Keratinocyte (primary cell): ENCODE results near the gene ERBB4.

Experiments used
- EZH2 ChIP-seq: IDR thresholded peaks from one replicate; pipeline ENCODE4 v1.6.1; 2012; ENCODE audit warnings: inconsistent platforms, mild to moderate bottlenecking, low read length, moderate library complexity
- TF ChIP-seq, protein P1 (sequence below), 3 experiments: IDR thresholded peaks in 1 of 3; conservative IDR thresholded peaks in 1 of 3; optimal IDR thresholded peaks in 1 of 3; 2 replicates in 2 of 3; 3 replicates in 1 of 3; pipeline versions ENCODE3 to v1.5.1; 2011; ENCODE audit warnings: low read length in 3 of 3, mild to moderate bottlenecking in 3 of 3, moderate library complexity in 2 of 3, control low read depth in 1 of 3, inconsistent platforms in 1 of 3; ENCODE audit not compliant: insufficient read depth in 2 of 3; ENCODE audit errors: extremely low read depth in 1 of 3

DNA sequence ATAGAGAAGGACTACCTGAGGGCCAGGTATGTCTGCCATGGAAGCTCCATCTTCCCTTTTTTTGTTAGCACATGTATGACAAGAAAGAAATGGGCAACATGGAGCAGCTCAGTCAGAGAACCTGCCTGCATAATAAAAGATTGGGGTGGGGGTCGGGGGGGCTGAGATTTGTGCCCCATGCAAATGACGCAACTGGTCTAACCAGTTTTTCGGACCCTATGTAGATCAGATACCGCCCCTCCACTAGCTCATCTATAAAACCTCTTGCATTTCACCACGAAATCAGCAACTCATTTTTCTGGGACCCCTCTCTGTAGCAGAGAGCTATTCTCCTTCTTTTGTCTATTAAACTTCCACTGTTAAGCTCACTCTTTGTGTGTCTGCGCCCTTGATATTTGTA is 657.2 kb downstream of the ERBB4 start:
- TF ChIP-seq, protein P1, sequence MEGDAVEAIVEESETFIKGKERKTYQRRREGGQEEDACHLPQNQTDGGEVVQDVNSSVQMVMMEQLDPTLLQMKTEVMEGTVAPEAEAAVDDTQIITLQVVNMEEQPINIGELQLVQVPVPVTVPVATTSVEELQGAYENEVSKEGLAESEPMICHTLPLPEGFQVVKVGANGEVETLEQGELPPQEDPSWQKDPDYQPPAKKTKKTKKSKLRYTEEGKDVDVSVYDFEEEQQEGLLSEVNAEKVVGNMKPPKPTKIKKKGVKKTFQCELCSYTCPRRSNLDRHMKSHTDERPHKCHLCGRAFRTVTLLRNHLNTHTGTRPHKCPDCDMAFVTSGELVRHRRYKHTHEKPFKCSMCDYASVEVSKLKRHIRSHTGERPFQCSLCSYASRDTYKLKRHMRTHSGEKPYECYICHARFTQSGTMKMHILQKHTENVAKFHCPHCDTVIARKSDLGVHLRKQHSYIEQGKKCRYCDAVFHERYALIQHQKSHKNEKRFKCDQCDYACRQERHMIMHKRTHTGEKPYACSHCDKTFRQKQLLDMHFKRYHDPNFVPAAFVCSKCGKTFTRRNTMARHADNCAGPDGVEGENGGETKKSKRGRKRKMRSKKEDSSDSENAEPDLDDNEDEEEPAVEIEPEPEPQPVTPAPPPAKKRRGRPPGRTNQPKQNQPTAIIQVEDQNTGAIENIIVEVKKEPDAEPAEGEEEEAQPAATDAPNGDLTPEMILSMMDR (optimal IDR thresholded peaks at IDR 0.05 in 1 of 3, IDR thresholded peaks at IDR 0.05 in 1 of 3, conservative IDR thresholded peaks at IDR 0.05 in 1 of 3; ENCODE audit: extremely low read depth in 1 of 3, insufficient read depth in 2 of 3, low read length in 3 of 3) = no peak
- no peak for TF ChIP-seq EZH2
